ENCODE results near the gene TAP1. TPM values are rescaled to one million over a fixed set of nuclear protein-coding genes. Genes with fewer than 3 reads are reported as not detected.

The TAP1 gene
- total RNA-seq, 8 experiments from 2014 or later, result 0.18 to 115 (median 12.6) TPM

DNA sequence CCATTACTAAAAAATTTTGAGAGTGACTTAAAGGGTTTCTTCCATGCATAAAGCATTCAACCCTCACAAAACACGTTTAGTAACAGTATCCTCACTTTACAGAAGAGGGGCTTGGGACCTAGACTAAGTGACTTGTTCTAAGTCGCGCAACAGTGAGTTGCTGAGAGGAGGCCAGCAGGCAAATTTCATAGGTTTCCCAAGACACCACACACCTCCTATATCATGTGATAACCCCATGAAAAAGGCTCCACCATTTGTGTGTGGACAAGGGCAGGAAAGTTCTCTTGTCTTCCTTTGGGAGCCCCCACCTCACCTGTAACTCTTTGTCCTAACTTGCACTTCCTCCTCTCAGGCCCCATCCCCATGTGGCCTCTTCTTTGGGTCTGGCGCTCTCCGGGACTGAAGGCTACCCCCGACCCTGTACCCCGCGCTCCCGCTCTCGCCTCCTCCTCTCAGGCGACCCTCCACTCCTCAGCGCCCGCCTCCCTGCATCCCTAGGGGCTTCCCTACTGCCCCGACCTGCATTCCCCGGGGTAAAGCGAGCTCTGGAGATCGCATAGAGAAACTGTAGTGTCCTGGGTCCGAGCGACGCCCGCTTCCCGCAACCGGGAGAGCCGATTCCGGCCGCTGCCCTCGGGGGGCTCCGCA, 10.0 kb downstream of the TAP1 start:
- whole genome bisulfite sequencing, 10 experiments, result 20 to 67% (median 30%) methylated on average over 1 to 8 of the region's 28 CpGs; no CpG with 5 or more reads in 4 of the 10 experiments
- peak in 2 of 8 experiments; percentile 0 for ATAC-seq (replicated peaks in 6 of 8)
- in situ Hi-C loops (cut with MboI; ENCODE audit: low pct_unique_long_range_greater_than_20kb in 2 of 9, low sequenced_read_pairs in 9 of 9, unreplicated experiment in 9 of 9), result no loop called here
- H3K4me3 ChIP-seq, result peak overlapping the region in 3 of 5 donors; percentile 32 to 38 (median 35)
- peaks cover 0 to 3% of the 10 kb centered on the region in 2 donors for H3K4me1 ChIP-seq (replicated peaks in 1 of 2)
- H3K27ac ChIP-seq, result no peak overlapping the region

DNA sequence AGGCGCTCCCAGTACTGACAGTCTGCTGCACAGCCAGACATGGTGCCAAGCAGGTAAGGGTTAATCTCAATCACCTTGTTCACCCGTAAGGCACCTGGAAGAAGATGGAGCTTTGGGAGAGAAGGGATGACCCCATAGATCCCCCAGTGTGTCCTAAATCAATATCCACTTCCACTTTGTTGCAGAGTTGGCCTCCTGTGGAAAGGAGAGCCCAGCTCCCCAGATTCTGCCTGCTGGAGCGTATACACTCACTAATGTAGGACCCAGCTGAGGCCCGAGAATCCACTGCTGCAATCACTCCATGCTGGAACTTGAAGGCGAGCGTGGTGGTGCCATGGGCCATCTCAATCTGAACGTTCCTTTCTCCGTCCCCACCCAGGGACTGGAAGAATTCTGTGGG, 10.8 kb downstream of the TAP1 start:
- in situ Hi-C loops (cut with MboI; ENCODE audit: low pct_unique_long_range_greater_than_20kb in 2 of 9, low sequenced_read_pairs in 9 of 9, unreplicated experiment in 9 of 9), result no loop called here
- WGBS, 10 experiments, result 74 to 100% (median 89%) methylated on average over 1 to 7 of the region's 8 CpGs; no CpG with 5 or more reads in 3 of the 10 experiments
- H3K27ac ChIP-seq, result no peak overlapping the region

DNA sequence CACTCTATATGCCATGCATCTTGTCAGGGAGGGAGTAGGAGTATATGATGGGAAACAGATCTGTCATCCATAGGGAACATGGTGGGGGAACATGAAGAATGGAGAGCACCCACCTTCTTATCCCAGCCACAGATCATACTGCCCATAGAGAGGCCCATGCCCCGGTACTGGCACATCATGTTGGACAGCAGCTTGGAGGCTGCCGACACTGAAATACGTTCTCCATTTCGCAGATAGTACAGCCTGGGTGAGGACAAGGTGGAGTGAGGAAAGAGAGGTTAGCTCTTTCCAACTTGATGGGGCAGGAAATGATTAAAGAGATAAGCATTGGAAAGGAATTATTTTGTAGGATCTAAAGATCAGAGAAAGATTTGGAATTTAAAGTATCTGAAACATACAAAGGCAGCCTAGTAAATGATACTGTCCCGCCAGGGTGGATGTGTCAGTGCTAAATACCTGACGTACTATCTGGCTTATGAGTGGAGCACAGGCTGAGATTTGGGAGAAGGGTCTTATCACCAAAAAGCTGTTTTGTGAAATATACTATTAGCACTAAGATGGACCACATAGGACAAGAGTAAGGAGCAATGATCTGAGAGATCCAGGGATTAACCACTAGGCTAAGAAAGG, 11.4 kb downstream of the TAP1 start:
- WGBS, 10 experiments, result 83 to 100% (median 93%) methylated on average over 1 to 6 of the region's 6 CpGs; no CpG with 5 or more reads in 2 of the 10 experiments
- in situ Hi-C loops (cut with MboI; ENCODE audit: low pct_unique_long_range_greater_than_20kb in 2 of 9, low sequenced_read_pairs in 9 of 9, unreplicated experiment in 9 of 9), result no loop called here
- Histone ChIP-seq H3K27ac (no peak overlapping the region), H3K4me1 (replicated peaks in 1 of 2) (peaks cover 0 to 6% of the 10 kb centered on the region in 2 donors), H3K4me3 (no peak overlapping the region)
- ATAC-seq (replicated peaks in 6 of 8), result no peak

More for the DNA sequence above, 10.8 kb downstream of the TAP1 start:
- ATAC-seq (replicated peaks in 6 of 8), result no peak
- Histone ChIP-seq H3K4me1 (replicated peaks in 1 of 2) (peaks cover 0 to 5% of the 10 kb centered on the region in 2 donors), H3K4me3 (no peak overlapping the region)

DNA sequence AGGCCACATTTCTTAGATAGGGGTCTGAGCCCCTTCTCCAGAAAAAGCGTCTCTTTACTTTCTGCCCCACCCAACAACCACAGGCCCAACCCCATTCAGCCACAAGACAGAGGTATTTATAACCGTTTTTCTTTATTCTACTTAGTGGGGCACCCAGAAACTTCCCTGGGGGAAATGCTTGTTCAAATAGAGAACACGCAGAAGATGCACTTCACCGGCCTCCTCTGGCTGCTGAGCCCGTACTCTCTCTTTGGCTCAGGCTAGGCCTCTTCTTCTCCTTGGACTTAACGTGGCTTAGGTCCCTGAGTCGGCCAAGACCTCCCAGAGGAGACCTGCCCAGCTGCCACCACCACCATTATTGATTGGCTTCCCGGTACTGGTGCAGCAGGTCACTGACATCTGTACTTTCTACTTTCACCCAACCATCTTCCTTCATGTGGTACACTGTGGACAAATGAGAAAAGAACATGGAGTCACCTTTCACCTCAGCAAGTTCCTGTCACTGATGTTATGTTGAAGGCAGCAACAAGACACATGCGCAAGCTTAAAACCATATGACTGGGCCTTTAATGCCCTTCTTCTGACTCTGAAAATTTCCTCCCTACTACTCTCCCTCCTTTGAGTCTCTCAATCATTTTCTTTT, 12.8 kb downstream of the TAP1 start:
- Histone ChIP-seq H3K4me3 (no peak overlapping the region), H3K4me1 (replicated peaks in 1 of 2) (peaks cover 0 to 6% of the 10 kb centered on the region in 2 donors), H3K27ac (no peak overlapping the region)
- 76 to 100% (median 100%) methylated on average over 1 to 6 of the region's 9 CpGs; no CpG with 5 or more reads in 1 of the 10 experiments for WGBS, 10 experiments
- in situ Hi-C loops (cut with MboI; ENCODE audit: low pct_unique_long_range_greater_than_20kb in 2 of 9, low sequenced_read_pairs in 9 of 9, unreplicated experiment in 9 of 9), result no loop called here
- ATAC-seq (replicated peaks in 6 of 8), result no peak

DNA sequence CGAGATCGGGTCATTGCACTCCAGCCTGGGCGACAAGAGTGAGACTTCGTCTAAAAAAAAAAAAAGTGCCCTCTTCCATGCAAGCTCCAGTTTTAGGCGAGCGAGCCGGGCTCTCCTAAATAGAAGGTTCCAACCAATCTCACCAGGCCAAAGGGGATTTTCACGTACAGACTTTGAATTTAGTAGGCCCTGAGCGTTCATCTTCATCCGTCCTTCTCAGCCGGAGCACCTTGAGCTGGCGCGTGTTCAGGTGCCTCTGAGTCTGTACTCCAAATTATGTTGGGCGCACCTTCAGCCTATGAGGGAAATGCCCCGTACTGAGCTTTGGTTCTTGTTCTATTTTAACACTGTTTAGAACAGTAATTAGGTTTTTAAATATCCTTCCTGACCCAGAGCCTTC, 14.1 kb downstream of the TAP1 start:
- WGBS, 10 experiments, result 80 to 100% (median 90%) methylated on average over 1 to 11 of the region's 15 CpGs; no CpG with 5 or more reads in 2 of the 10 experiments
- H3K27ac ChIP-seq, result no peak overlapping the region
- in situ Hi-C loops (cut with MboI; ENCODE audit: low pct_unique_long_range_greater_than_20kb in 2 of 9, low sequenced_read_pairs in 9 of 9, unreplicated experiment in 9 of 9), result no loop called here
- H3K4me1 ChIP-seq (replicated peaks in 1 of 2), result peaks cover 0 to 6% of the 10 kb centered on the region in 2 donors
- no peak for ATAC-seq (replicated peaks in 6 of 8)
- H3K4me3 ChIP-seq, result no peak overlapping the region

DNA sequence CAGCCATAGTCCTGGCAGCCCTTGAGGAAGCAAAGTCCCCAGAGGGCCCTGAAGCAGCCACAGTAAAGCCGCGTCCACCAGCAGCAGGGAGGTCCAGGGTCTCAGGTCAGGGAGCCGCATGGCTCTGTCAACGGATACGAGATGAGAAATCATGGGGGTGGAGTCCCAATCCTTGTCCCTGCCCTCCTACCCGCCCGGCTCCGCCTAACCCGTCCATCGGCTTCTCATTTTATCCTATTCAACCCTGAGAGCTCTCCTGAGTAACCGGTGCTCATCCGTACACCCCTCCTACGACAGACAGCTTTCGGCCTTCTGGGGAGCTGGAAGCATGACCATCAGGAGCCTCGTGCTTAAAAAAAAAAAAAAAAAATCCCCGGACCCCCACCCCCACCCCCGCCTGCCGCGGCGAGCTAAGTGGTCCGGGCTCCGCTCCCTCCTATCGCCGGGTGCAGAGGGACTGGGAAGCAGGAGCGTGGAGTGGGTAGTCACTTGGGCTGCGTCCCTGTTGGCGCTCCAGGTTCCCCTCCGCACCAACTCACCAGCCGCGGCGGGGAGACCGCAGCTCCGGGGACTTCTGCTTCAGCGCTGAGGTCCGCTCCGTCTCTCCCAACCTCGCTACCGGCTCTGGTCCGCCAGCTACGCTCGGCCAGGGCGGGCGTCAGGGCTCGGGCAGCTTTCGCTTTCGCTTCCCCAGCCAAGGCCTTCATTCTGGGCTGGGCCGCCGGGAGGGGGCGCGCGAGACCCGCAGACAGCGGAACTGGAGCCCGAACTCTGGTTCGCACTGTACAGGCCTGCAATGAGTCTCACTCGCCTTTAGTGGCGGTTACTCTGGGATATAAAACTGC, 15.2 kb downstream of the TAP1 start, which contains the start of gene TAP2:
TAP2 (minus strand) TSS at position 626 of the 845 bp plus-strand sequence; CDS start at position 120, 506 bp downstream.
- Histone ChIP-seq H3K4me3 (peak within 1 kb of the TSS; percentile 41 to 85 (median 57)), H3K27ac (peak within 1 kb of the TSS in 1 of 2 donors; percentile 69), H3K4me1 (replicated peaks in 1 of 2) (peaks cover 0 to 3% of the 10 kb centered on the region in 2 donors)
- WGBS, 10 experiments, result 0 to 5% (median 1%) methylated on average over 1 to 10 of the region's 57 CpGs; no CpG with 5 or more reads in 6 of the 10 experiments
- in situ Hi-C loops (cut with MboI; ENCODE audit: low pct_unique_long_range_greater_than_20kb in 2 of 9, low sequenced_read_pairs in 9 of 9, unreplicated experiment in 9 of 9), result no loop called here
- peak; percentile 83 to 94 (median 93) for ATAC-seq (replicated peaks in 6 of 8)

DNA sequence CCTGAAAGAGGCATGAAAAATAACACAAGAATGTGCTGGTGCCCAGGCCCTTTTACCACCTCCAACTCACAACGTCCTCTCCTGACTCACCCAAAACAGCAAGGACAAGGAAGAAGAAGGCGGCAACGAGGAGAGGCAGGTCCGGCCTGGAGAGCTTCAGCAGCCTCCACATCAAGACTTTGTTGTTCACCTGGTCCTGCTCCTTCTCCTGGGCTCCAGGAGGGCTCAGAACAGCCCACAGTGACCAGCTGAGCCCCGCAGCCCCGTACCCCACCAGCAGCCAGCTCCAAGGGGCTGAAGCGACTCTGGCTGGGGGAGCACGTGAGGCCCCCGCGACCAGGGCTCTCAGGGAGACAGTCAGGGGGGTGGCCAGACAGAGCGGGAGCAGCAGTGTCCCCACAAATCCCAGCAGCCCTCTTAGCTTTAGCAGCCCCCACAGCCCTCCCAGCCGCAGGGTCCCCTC, 15.8 kb downstream of the TAP1 start:
- peak overlapping the region; percentile 41 to 85 (median 57) for H3K4me3 ChIP-seq
- in situ Hi-C loops (cut with MboI; ENCODE audit: low pct_unique_long_range_greater_than_20kb in 2 of 9, low sequenced_read_pairs in 9 of 9, unreplicated experiment in 9 of 9), result no loop called here
- peak overlapping the region in 1 of 2 donors; percentile 69 for H3K27ac ChIP-seq
- WGBS, 10 experiments, result 0 to 100% (median 75%) methylated on average over 1 to 7 of the region's 12 CpGs; no CpG with 5 or more reads in 5 of the 10 experiments
- ATAC-seq (replicated peaks in 6 of 8), result no peak
- H3K4me1 ChIP-seq (replicated peaks in 1 of 2), result peaks cover 0 to 3% of the 10 kb centered on the region in 2 donors

DNA sequence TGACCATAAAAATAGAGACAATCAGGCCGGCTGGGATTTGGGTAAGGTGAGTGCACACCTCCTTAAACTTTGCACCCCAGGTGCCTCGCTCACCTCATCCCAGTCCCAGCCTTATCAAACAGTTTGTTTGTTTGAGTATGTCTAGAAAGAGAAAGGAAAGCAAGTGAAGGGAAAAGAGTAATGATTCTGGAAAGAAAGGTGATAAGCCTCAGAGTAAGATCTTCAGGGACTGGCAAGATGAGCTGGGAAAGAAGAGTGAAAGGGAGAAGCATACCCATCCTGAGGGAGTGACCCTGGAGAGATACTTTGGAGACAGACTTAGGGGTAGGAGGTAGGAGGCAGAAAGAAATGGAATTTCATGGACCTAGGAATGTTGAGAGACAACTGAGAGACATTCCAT, 16.6 kb downstream of the TAP1 start:
- Histone ChIP-seq H3K4me3 (no peak overlapping the region), H3K27ac (no peak overlapping the region), H3K4me1 (replicated peaks in 1 of 2) (peaks cover 0 to 3% of the 10 kb centered on the region in 2 donors)
- WGBS, 10 experiments, result 71 to 100% (median 96%) methylated on average over 1 to 2 of the region's 2 CpGs; no CpG with 5 or more reads in 2 of the 10 experiments
- no peak for ATAC-seq (replicated peaks in 6 of 8)
- in situ Hi-C loops (cut with MboI; ENCODE audit: low pct_unique_long_range_greater_than_20kb in 2 of 9, low sequenced_read_pairs in 9 of 9, unreplicated experiment in 9 of 9), result no loop called here

DNA sequence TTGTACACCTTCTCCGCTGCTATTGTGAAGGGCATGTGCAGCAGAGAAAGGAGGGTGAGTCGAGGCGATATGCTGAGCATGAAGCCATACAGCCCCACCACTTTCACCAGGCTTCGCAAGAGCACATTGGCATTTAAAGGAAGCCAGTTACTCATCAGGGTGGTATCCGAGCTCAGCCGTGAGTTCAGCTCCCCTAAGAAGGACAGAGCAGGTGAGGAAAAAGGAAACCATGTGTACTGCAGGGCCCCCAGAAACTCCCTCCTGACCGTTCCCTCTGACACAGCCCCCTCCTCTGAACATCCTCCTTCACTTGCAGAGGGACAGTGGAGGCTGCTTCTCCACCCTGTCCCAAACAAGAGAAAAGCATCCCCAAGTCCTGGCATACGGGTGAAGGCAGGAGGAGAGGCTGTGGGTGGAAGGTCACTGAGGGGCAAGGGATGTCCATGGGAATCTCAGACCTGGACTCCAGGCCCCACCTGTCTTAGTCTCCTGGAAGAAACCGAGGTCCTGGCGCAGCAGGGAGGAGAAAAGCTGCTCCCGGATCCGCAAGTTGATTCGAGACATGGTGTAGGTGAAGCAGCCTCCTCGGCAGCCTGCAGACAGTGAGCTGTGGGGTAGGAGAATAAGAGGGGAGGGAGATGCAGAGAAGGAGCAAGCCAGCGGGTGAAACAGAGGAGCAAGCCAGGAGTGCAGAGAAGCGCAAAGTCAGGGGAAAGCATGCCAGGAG, 18.2 kb downstream of the TAP1 start:
- no peak for ATAC-seq (replicated peaks in 6 of 8)
- Histone ChIP-seq H3K27ac (no peak overlapping the region), H3K4me1 (replicated peaks in 1 of 2) (peaks cover 0 to 3% of the 10 kb centered on the region in 2 donors), H3K4me3 (no peak overlapping the region)
- 80 to 100% (median 91%) methylated on average over 2 to 14 of the region's 16 CpGs; no CpG with 5 or more reads in 1 of the 10 experiments for WGBS, 10 experiments
- in situ Hi-C loops (cut with MboI; ENCODE audit: low pct_unique_long_range_greater_than_20kb in 2 of 9, low sequenced_read_pairs in 9 of 9, unreplicated experiment in 9 of 9), result no loop called here

DNA sequence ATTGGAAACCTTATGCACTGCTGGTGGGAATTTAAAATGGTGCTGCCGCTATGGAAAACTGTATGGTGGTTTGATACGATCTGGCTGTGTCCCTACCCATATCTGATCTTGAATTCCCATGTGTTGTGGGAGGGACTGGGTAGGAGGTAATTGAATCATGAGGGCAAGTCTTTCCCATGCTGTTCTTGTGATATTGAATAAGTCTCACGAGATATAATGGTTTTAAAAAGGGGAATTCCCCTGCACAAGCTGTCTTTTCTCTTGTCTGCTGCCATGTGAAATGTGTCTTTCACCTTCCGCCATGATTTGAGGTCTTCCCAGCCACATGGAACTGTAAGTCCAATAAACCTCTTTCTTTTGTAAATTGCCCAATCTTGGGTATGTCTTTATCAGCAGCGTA, 19.8 kb downstream of the TAP1 start:
- ATAC-seq (replicated peaks in 6 of 8), result no peak
- WGBS, 10 experiments, result 84 to 100% (median 93%) methylated on average over 1 to 5 of the region's 5 CpGs; no CpG with 5 or more reads in 1 of the 10 experiments
- Histone ChIP-seq H3K27ac (no peak overlapping the region), H3K4me3 (no peak overlapping the region), H3K4me1 (replicated peaks in 1 of 2) (peaks cover 0 to 3% of the 10 kb centered on the region in 2 donors)
- in situ Hi-C loops (cut with MboI; ENCODE audit: low pct_unique_long_range_greater_than_20kb in 2 of 9, low sequenced_read_pairs in 9 of 9, unreplicated experiment in 9 of 9), result no loop called here

DNA sequence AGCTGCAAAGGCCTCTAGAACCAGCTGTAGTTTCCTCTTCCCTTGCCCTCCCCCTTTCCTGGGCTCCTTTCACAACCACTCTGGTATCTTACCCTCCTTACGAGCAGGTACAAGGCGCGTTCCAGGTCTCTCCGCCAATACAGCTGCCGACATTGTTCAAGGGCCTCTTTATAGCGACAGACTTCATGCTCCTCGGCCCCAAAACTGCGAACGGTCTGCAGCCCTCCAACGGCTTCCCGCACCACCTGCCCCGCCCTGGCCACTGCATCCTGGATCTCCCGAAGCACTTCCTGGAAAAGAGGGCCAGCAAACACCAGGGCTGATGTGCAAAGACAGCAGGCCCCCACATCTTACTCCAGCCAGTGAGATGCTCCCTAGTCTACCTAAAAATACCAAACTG, 21.0 kb downstream of the TAP1 start:
- ATAC-seq (replicated peaks in 6 of 8), result no peak
- Histone ChIP-seq H3K27ac (no peak overlapping the region), H3K4me1 (replicated peaks in 1 of 2) (peaks cover 0 to under 1% of the 10 kb centered on the region in 2 donors), H3K4me3 (no peak overlapping the region)
- 73 to 91% (median 87%) methylated on average over 2 to 12 of the region's 13 CpGs; no CpG with 5 or more reads in 5 of the 10 experiments for WGBS, 10 experiments
- in situ Hi-C loops (cut with MboI; ENCODE audit: low pct_unique_long_range_greater_than_20kb in 2 of 9, low sequenced_read_pairs in 9 of 9, unreplicated experiment in 9 of 9), result no loop called here

DNA sequence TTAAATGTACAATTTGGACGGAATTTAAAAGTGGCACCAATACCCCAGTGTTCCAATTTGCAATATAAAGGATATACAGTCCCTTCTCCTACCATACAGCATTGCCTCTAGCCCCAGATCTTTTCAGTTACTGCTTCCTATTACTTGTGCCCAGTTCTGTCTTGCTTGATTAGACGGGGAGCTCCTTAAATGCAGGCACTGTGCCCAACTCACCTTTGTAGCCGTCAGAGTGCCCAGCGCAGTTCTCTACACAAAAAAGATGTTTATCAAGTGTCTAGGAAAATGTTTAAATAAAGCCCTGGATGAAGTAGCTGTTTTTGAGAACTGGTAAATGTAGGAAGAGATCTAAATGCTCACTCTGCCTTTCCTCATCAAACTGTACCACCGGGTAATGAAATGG, 22.6 kb downstream of the TAP1 start:
- 33 to 100% (median 90%) methylated on average over 1 to 4 of the region's 5 CpGs; no CpG with 5 or more reads in 2 of the 10 experiments for WGBS, 10 experiments

More for the DNA sequence above, 22.6 kb downstream of the TAP1 start:
- in situ Hi-C loops (cut with MboI; ENCODE audit: low pct_unique_long_range_greater_than_20kb in 2 of 9, low sequenced_read_pairs in 9 of 9, unreplicated experiment in 9 of 9), result no loop called here
- H3K4me1 ChIP-seq (replicated peaks in 1 of 2), result no peaks in the 10 kb centered on the region
- no peak overlapping the region for H3K4me3 ChIP-seq
- H3K27ac ChIP-seq, result no peak overlapping the region
- ATAC-seq (replicated peaks in 6 of 8), result no peak
